Coronary artery (tissue), 2 donors: ENCODE measurements around the gene VTI1A.

Experiments used
- DNase-seq: peaks from one replicate; pipeline ENCODE4 v3.0.0-alpha.2; 2017; ENCODE audit warnings: low spot score
- H3K27ac ChIP-seq, 2 donors: fragments of 200-600 bp; sonication (generic); one replicate each; pipeline ENCODE4 v1.5.1; 2016 to 2019
- H3K4me3 ChIP-seq: fragments of 200-600 bp; sonication (generic); 2 replicates; pipeline ENCODE4 v1.5.1; 2016; ENCODE audit warnings: mild to moderate bottlenecking, moderate library complexity
- CTCF ChIP-seq: fragments of 200-600 bp; sonication (generic); IDR thresholded peaks from one replicate; pipeline ENCODE4 v1.5.1; 2019; ENCODE audit warnings: antibody characterized with exemption

Gene VTI1A

GRCh38 chr10:112782200-112782907, 335.3 kb downstream of the VTI1A start:
- no peak for TF ChIP-seq CTCF
- H3K27ac ChIP-seq = peak overlapping the region in 1 of 2 donors; percentile 68
- DNase-seq = peak; percentile 85
- no peak overlapping the region for H3K4me3 ChIP-seq

GRCh38 chr10:112783351-112784021, 336.5 kb downstream of the VTI1A start:
- no peak for TF ChIP-seq CTCF
- Histone ChIP-seq H3K27ac (no peak overlapping the region), H3K4me3 (no peak overlapping the region)
- no peak for DNase-seq

GRCh38 chr10:112784022-112784461, 337.0 kb downstream of the VTI1A start:
- Histone ChIP-seq H3K27ac (no peak overlapping the region), H3K4me3 (no peak overlapping the region)
- no peak for DNase-seq
- no peak for TF ChIP-seq CTCF

- no peak for TF ChIP-seq CTCF
- no peak overlapping the region for H3K4me3 ChIP-seq
- DNase-seq = no peak
- no peak overlapping the region for H3K27ac ChIP-seq
Observed at GRCh38 chr10:112785089-112785488, 338.1 kb downstream of the VTI1A start.

- H3K27ac ChIP-seq = no peak overlapping the region
- no peak for DNase-seq
- no peak for TF ChIP-seq CTCF
- no peak overlapping the region for H3K4me3 ChIP-seq
Observed at GRCh38 chr10:112789248-112789647, 342.2 kb downstream of the VTI1A start.

- no peak overlapping the region for H3K27ac ChIP-seq
- no peak for TF ChIP-seq CTCF
- no peak for DNase-seq
- H3K4me3 ChIP-seq = no peak overlapping the region
Observed at GRCh38 chr10:112790030-112790429, 343.0 kb downstream of the VTI1A start.

GRCh38 chr10:112790921-112791320, 343.9 kb downstream of the VTI1A start:
- H3K27ac ChIP-seq = no peak overlapping the region
- H3K4me3 ChIP-seq = no peak overlapping the region
- no peak for TF ChIP-seq CTCF
- no peak for DNase-seq
